ENCODE measurements around the gene ATXN7L1.
A peak's percentile ranks its signal among the peaks of the same experiment; 100 is the strongest.
"Not testable (repeated sequence)": the region's sequence is repeated elsewhere in the genome, so short reads cannot be mapped to it uniquely, and the experiment has no call there.

The ATXN7L1 gene

GRCh38 chr7:105705427-105705826, 171.0 kb downstream of the ATXN7L1 start:
- DNase-seq (ENCODE audit: low read depth in 2 of 2) = no peak

DNA sequence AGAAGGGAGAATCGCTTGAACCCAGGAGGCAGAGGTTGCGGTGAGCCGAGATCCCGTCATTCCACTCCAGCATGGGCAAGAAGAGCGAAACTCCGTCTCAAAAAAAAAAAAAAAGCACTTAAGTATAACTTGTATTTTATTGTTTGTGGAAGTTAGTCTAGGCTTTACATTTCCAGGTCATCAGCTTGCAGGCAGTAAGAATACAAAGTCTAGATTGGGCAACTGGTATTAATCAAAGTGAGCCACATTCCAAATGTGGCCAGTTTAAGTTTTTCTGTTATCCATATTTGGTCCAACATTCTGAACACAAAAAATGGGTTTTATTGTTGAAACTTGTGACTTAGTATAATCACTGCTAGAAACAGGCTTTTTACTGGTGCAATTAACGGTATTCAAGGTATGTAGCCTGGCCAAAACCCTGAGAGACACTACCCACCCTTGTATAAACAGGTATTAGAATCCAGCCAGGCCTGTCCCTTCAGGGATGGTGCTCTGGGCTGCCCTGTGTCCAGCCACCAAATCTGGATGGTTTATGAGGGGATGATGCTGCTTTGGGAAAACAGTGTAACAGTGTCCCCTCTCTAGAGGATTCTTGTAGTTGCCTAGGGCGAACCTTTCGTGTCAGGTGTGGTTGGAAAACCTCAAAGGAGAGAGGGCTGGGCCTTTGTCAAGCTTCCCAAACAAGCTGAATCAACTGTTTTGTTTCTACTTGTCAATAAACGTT, 173.0 kb downstream of the ATXN7L1 start:
- DNase-seq (ENCODE audit: low read depth in 2 of 2) = no peak

DNA sequence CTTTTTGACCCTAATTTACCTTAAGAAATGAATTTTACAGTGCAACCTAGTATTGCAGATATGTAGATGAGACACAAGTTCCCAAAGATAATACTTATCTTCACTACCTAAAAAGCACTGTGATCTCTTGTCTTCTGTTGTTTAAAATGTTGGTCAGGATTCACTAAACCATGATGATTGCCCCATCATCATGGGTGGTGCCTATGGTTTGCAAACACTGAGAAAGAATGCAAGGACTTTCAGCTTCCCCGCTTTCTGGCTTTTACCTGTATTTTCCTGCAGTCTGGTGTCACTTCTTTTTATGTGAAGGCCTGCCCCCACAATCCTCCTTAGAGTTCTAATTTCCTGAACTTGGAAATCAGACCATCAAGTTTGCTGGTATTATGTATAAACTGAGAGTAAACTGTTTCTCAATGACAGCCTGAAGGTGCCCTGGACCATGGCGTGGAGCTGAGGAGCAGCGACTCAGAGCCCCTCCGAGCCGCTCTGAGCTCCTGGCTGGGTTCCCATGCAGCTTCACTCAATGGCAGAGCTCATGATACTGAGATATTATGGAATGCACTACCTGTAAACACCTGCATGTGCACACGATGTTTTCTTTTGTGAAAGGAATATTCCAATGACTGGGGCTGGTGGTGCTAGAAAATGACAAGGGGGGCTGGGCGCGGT, 176.7 kb downstream of the ATXN7L1 start:
- DNase-seq (ENCODE audit: low read depth in 2 of 2) = no peak

DNA sequence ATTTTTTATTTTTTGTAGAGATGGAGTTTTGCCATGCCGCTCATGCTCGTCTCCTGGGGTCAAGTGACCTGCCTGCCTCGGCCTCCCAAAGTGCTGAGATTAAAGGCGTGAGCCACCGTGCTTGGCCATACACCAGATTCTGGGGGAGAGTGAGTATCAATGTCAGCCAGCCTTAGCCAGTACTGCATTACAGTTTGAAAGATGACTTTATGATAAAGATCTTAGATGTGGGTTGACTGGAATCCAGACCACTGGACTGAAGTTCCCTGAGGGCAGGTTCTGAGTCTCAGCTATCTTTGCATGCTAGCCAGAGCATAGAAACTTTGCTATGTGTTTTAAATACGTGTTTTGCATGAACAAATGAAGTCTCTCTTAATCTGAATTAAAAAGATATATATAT, 177.9 kb downstream of the ATXN7L1 start:
- no peak for DNase-seq (ENCODE audit: low read depth in 2 of 2)

GRCh38 chr7:105697753-105698152, 178.6 kb downstream of the ATXN7L1 start:
- DNase-seq (ENCODE audit: low read depth in 2 of 2) = no peak

DNA sequence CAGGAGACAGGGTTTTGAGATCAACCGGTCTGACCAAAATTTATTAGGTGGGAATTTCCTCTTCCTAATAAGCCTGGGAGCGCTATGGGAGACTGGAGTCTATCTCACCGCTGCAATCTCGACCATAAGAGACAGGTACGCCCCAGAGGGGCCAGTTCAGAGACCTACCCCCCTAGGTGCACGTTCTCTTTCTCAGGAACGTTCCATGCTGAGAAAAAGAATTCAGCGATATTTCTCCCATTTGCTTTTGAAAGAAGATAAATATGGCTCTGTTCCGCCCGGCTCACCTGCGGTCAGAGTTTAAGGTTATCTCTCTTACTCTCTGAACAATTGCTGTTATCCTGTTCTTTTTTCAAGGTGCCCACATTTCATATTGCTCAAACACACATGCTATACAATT, 179.2 kb downstream of the ATXN7L1 start:
- DNase-seq (ENCODE audit: low read depth in 2 of 2) = not testable (repeated sequence)

- DNase-seq (ENCODE audit: low read depth in 2 of 2) = no peak
These were observed 182.8 kb downstream of the ATXN7L1 start for GRCh38 chr7:105693576-105693975.

DNA sequence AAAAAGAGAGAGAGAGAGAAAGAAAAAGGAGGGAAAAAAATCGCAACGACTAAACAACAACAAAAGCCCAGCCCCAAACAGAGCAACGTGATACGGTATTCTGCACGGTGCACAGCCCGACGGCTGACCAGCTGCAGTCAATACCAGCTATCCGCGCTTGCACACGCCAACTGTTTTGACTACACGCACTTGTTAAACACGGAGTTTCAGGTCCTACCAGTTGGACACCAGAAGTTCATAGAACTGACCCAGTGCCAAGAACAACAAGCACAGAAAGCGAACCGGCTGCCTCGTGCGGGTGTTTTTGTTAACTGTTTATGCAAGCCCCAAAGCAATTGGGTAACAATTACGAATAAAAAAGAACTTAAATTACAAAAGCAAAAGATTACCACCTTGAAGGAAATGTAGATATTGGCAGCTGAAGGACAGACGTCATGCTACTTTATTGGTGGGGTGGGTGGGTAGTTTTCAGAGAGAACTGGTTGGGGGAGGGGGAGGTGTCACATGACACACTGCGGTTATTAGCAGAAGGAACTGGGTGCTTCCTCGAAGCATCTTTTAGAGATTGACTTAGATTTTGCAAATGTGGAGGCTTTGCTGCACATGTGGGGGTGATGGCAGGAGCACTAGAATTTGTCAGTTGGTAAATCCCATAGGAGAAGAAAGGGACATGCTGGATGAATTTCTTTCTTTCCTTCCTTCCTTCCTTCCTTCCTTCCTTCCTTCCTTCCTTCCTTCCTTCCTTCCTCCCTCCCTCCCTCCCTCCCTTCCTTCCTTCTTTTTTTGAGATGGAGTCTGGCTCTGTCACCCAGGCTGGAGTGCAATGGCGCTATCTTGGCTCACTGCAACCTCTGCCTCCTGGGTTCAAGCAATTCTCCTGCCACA, 184.5 kb downstream of the ATXN7L1 start:
- peak; percentile 17 to 20 for DNase-seq (ENCODE audit: low read depth in 2 of 2)

- DNase-seq (ENCODE audit: low read depth in 2 of 2) = no peak
These were observed 185.2 kb downstream of the ATXN7L1 start for GRCh38 chr7:105691082-105691679.

- DNase-seq (ENCODE audit: low read depth in 2 of 2) = no peak
These were observed 186.0 kb downstream of the ATXN7L1 start for GRCh38 chr7:105690325-105690945.

- DNase-seq (ENCODE audit: low read depth in 2 of 2) = no peak
These were observed 187.2 kb downstream of the ATXN7L1 start for GRCh38 chr7:105689067-105689819.

DNA sequence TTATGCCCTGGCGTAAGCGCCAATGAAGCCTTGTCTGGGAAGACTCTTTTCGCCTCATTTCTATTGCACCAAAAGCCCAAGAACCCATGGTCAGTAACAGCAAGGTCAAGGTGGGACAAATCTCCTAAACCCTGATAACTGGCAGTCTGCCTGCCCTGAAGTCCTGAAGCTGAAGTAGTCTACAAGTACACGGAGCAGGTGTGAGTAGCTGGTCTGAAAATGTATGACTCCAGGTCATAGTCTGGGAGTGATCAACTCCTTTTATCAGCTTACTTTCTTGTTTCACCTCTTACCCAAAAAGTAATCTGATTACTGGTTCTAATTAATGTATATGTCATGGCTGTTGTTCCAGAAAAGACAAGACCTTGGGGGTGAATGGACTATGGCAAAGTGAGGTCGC, 187.8 kb downstream of the ATXN7L1 start:
- DNase-seq (ENCODE audit: low read depth in 2 of 2) = no peak

- no peak for DNase-seq (ENCODE audit: low read depth in 2 of 2)
These were observed 191.2 kb downstream of the ATXN7L1 start for GRCh38 chr7:105685161-105685560.

DNA sequence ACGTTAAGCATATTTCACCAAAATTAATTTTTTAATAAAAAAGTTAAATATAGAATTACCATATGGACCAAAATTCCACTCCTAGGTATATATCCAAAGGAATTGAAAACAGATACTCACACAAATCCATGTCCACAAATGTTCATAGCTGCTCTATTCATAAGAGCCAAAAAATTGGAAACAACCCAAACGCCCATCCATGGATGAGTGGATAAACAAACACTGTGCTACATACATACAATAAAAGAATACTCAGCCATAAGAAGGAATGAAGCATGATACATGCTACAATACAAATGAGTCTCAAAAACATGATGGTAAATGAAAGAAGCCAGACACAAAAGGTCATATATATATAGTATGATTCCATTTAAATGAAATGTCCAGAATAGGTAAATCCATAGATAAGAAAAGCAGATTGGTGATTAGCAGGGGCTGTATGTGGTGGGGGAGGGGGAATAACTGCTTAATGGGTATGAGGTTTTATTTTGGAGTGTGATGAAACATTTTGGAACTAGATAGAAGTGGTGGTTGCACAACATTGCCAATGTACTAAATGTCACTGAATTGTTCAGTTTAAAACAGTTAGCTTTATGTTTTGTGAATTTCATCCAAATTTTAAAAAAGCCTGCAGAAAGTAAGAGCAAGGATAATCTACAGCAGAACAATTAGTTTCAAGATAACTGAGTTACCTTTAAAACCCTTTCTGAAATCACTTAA, 193.9 kb downstream of the ATXN7L1 start:
- DNase-seq (ENCODE audit: low read depth in 2 of 2) = no peak

DNA sequence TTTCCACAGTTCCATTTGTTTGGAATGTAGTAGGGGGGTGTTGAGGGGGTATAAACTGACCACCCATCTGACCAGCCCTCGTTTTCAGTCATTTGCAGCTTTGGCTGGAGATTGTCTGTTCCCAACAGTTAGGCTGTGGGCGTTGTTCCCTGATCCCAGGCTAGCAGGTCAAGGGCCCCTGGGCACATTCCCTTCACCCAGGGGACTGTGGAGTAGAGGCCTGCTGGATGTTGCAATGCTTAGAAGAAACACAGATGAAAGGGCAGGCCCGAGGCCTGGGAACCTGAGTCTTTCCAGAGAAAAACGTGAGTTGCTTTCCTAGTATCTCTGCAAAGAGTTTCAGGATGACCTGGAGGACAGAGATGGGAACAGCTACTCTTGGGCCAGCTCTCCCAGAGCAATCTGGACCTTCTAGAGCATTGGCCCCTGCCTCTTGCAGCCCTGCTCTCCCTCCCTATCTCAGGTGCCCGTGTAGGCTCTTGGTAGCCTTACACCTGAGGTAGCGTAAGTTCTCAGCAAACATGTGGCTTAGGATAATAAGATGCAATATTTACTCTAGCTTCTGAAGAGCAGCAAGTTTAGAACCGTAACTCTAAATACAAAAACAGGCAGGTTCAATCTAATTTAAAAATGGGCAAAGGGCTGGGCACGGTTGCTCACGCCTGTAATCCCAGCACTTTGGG, 195.8 kb downstream of the ATXN7L1 start:
- no peak for DNase-seq (ENCODE audit: low read depth in 2 of 2)

DNA sequence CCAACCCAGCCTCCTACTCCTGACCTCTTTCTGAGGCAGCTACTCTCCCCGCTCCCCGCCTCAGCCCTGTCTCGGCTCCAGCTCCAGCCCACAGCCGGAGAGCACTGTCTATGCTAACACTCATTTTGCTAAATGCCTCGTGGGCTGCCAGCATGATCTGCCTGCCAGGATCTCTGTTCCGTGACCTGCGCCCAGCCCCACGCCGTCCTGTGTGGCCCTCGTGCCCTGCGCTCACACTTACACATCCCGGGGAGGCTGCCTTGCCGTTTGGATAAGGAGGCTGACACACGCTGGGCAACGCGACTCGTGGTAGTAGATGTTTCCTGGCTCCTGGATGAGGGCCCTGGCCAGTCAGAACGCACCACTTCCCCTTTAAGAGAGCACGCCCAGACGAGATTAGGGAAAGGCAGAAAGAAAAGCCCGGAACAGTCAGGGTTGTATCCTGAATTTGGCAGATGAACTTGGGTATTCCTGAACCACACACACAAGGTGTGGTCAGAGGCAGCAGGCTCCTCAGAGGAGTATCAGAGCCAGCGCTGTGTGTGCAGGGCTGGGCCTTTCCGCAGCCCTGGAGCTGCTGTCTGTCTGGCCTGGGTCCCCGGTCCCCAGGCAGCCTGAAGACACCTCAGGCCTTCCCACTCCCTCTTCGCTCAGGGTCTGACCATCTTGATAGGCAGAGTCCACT, 197.4 kb downstream of the ATXN7L1 start:
- no peak for DNase-seq (ENCODE audit: low read depth in 2 of 2)

DNA sequence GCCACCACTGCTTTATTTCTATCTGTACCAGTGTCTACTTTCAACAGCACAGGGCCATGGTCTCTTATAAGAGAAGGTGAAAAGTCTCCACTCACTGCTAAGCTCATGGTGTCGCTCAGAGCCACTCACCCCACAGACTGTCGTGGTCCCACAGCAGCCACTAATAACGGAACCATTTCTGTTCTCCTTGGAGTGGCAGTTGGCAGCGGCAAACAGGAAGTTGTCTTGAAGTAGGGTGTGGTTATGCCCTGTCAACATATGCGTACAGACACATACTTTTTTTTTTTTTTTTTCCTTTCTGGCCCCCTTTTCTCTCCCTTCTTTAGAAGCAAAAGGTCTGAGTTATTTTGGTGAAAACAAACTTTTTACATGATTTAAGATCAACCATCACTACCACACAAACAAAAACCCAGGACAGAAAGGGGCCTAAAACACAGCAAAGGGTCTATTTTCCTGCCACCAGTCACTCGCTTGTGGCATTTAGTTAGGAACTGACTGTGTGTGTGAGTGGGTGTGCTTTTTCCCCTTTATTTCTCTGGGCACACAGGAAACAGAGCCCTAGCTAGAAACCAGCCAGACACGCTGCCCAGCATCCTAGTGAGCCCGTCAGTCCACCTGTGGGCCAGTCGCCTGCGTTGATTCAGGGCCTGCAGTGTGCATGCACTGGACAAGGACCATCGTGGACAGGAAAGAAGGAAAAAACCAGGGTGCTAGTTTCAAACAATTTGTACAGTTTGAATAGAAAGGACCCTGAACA, 198.4 kb downstream of the ATXN7L1 start:
- no peak for DNase-seq (ENCODE audit: low read depth in 2 of 2)

- DNase-seq (ENCODE audit: low read depth in 2 of 2) = no peak
These were observed 199.0 kb downstream of the ATXN7L1 start for GRCh38 chr7:105677410-105677730.
